ENCODE results near the gene ENTPD8.
A peak's percentile ranks its signal among the peaks of the same experiment; 100 is the strongest.

ENTPD8 gene

DNA sequence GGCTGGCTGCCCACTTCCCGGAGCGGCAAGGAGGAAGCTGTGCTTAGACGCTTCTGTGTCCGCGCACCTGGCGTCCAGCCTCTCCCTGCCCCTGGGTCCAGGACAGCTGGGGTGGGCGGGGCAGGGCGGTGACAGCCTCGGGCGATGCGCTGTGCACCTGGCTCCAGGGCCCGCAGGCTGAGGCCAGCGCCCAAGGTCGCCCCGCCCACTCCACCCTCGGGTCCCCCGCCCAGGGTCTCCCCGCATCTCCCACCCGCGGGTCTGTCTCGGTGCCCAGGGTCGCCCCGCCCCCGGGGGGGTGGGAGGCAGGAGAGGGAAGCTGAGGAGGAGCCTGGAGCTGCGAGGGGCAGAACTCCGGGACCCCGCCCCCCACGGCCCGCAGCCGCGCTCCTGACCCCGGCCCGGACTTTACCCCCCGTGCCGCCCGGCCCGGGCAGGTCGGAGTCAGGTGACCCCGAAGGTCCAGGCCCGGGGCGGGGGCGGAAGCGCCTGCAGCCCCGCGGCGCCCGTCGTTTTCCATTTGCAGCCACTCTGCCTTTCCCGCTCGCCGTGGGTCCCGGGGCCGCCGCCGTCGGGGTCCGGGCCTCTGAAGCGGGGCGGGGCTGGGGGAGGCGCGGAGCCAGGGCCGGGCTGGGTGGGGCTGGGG, at the start of gene ENTPD8:
TSS of gene ENTPD8 (minus strand) at position 69 of the 646 bp plus-strand sequence. CDS start 3,072 bp downstream, outside the sequence.
- DNase-seq: no peak

DNA sequence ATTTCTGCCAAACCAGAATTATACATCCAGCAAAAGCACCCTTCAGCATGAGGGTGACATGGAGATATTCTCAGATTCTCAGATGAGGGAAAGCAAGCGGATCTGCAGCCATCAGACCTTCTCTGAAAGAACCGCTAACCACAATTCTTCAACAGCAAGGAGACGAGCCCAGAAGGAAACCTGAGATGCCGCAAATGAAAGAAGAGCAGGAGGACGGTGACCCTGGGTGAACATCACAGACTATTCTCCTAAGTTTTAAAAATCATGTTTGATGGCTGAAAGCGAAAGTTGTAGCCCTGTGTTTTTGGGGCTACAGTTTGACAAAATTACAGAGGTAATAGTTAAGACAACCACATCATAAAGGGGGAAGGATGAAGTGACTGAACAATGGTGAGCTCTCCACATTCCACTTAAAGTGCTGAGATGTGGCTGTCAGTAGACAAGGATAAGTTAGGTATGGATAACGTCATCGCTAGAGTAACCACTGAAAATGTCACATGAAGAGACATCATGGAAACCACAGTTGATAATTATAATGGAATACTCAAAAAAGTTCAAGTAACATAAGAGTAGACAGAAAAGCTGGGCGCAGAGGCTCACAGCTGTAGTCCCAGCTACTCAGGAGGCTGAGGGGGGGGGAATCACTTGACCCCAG, 49.5 kb upstream of the ENTPD8 start:
- no peak for DNase-seq

DNA sequence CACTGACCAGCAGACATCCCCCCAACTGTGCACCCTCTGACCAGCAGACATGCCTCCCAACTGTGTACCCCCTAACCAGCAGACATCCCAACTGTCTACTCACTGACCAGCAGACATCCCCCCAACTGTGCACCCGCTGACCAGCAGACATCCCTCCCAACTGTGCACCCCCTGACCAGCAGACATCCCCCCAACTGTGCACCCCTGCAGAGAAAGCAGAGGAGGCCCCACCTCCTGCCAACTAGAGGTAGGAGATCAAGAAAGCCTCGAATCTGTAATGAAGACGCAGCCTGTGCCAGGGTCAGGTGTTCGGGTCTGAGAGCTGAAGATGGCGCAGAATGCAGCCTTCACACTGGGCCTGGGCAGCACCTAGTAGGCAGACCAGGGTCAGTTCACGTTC, 47.7 kb upstream of the ENTPD8 start:
- no peak for DNase-seq

DNA sequence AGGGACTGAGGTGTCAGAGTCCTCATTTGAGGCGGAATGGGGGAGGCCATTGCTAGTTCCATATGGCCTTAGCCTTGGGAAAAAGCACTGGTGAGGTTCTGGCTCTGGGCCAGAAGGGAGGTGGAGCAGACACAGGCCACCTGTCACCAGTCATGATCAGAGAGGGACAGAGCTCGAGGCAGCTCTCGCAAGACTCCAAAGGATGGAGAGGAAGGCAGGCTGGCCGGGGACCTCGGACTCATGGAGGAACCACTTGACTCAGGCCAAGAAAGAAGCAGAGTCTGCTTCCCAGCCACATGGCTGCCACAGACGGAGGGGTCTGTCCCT, 47.1 kb upstream of the ENTPD8 start:
- DNase-seq: no peak

DNA sequence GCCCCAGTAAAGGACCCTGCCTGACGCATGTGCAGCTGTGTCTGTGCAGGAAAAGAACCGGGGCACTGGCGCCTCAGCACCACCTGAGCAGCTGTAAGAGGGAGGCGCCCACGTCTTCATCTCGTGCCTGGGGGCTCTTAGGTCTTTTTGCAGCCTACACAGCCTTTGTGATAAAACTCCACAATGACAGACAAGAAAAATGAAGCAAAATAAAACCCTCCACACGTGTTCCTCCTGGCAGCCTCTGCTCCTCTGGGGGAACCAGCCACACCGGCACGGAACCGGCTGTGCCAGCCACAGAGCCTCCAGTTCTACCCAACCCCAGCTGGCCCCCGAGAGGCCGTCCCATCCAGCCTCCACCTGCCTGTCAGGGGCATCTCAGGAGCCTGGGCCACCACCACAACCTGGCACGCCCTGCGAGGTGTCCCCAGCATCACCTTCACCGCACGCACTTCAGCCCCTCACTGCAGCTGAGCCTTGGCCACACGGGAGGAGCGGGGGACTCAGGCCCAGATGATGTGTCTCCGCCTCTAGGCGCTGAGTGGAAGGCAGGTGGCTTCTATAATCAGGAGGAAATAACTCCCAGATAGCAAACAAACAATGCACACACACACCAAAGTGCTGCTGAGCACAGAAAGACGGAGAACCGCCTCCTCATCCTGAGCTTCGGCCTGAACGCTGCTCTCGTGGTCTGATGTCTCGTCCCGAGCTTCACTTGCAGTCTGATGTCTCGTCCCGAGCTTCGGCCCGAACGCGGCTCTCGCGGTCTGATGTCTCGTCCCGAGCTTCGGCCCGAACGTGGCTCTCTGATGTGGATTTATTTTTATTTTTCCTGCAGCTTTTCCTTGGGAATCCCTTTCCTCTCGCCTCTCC, 46.5 kb upstream of the ENTPD8 start:
- no peak for DNase-seq

DNA sequence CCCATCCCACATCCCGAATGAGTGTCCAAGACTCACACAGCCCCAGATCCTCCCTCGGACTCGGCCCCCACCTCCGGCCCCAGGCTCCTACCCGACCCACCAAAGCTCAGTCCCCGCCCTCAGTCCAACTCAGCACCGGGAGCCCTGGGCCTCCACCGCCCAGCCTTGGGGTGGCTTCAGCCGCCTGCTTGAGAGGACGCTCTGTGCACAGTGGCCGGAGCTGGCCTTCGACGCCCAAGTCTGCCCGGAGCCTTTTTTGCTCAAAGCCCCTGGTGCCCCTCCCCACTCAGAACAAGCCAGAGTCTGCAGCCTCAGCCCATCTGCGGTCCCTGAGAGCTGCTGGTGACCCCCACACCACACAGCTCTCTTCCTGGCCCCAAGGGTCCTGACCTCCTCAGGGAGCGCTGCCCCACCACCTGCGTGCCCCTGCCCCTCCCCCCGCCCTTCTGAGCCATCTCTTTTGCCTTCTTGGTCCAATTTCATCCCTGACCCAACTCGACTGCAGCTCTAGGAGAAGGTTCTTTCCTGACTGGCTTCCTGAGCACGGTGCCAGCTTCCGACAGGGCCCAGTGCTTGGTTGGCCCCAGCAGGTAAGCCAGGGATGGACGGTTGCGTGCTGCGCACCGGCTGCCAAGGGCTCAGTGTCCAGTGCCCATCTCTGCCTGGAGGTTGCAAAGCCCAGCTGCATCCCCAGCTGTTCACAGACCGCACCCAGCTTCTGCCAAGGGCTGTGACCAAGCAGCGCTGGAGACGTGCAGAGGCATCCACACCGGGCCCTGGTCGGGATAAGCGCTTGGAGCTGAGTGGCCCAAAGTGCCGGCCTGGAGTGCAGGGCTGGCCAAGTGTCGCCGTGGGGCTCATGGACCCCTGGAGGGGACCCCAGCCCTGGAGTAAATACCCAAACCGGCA, 45.6 kb upstream of the ENTPD8 start:
- no peak for DNase-seq

DNA sequence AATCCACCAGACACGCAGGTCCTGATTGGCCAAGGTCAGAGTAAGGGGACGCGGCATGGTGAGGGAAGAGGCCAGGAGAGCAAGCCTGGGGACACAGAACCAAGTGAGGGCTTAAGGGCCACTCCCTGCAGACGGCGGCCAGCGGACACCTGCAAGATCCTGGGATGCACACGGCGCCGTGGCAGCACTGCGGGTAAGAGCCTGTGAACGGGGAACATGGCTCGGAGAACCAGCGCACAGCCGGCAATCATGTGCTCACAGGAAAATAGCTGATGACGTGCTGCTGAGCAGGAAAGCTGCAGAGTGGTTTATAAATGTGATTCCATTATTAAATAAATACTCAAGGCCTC, 45.0 kb upstream of the ENTPD8 start:
- no peak for DNase-seq

GRCh38 chr9:137485343-137486140, 44.4 kb upstream of the ENTPD8 start:
- DNase-seq: no peak

DNA sequence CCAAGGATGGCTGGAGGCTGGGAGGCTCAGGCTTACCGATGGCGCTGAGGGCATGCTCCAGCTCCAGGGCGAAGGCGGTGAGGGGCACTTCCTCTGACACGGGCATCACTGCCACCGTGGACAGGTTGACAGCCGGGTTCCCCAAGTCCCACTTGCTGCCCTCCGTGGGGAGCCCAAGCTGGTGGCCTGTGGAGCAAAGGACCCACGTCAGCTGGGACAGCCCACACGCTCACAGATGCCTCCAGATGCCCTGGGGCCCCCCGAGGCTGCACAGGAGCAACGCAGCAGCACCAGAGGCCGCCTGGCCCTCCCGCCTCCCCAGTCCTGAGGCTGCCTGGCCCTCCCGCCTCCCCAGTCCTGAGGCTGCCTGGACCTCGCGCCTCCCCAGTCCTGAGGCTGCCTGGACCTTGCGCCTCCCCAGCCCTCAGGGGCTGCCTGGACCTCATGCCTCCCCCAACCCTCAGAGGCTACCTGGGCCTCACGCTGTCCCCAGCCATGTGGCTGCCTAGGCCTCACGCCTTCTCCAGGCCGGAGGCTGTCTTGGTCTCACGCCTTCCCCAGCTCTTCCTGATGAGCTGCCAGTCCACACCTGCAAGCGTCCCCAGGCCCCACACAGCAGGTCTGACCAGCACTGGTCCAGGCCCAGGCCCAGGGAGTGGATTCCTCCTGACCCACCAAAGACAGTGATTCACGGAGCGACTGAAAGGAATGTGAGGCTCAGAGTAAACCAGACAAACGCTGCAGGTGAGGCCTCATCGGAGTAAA, 43.6 kb upstream of the ENTPD8 start:
- DNase-seq: no peak

DNA sequence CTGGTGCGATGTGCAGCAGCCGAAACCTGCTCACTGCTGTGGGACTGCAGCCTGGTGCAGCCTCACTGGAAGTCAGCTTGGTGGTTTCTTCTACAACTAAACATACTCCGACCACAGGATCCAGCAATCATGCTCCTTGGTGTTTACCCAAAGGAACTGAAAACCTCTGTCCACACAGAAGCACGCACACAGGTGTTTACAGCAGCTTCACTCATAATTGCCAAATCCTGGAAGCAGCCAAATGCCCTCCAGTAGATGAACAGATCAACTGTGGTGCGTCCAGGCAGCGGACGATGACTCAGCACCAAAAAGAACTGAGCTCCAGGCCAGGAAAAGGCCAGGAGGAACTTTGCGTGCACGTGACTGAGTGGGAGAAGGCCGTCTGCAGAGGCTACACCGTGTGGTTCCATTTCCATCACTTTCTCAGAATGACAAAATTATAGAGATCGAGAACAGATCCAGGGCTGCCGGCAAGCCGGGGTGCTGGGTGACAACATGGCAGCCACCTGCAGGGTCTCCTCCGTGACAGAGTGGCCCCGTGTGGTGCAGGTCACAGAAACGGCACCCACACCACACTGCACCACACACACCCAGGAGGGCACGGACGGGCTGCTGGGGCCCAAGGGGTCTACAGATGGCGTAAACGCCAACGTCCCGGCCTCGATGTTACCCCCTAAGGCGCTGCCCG, 41.1 kb upstream of the ENTPD8 start:
- peak; percentile 55 for DNase-seq

DNA sequence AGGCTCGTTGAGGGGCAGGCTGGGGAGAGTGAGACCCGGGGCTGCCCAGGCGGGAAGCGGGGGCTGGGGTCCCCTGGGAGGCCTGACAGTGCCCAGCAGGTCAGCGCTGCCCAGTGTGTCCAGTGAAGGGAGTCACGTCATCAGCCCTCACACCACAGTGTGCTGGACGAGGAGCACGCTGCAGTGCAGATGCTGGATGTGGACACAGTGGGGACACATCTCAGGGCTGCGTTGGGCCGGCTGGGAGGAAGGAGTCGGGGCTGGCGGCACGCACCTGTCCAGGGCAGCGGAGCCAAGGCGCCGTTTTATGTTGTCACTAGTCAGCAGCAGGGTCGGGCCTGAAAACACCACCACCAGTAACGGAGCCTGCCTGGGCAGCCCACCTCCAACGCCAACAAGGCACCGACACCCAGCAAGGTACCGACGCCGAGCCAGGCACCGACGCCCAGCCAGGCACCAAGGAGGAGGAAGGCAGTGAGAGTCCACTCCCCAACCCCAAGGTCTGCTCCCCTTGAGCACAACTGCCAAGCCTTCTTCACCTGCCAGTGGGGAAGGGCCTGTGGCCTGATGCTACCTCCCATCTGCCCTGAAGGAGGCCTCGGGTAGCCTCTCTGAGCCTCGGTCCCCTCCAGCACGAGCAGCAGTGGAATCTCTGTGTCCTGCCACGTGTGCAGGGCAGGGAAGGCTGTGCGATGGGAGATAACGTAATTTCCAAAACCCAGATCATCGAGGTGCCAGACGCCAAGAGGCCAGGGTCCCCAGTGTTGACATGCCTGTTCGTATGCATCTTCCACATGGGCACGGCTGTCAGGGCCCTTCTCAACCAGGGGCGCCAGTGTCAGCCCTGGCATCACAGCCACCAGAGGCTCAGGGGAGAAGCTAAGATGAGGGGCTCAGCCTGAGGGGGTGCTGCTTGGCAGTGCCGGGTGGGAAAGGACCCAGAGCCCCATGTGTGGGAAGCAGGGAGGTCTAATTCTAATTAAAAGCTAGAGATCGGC, 39.8 kb upstream of the ENTPD8 start:
- DNase-seq: no peak

DNA sequence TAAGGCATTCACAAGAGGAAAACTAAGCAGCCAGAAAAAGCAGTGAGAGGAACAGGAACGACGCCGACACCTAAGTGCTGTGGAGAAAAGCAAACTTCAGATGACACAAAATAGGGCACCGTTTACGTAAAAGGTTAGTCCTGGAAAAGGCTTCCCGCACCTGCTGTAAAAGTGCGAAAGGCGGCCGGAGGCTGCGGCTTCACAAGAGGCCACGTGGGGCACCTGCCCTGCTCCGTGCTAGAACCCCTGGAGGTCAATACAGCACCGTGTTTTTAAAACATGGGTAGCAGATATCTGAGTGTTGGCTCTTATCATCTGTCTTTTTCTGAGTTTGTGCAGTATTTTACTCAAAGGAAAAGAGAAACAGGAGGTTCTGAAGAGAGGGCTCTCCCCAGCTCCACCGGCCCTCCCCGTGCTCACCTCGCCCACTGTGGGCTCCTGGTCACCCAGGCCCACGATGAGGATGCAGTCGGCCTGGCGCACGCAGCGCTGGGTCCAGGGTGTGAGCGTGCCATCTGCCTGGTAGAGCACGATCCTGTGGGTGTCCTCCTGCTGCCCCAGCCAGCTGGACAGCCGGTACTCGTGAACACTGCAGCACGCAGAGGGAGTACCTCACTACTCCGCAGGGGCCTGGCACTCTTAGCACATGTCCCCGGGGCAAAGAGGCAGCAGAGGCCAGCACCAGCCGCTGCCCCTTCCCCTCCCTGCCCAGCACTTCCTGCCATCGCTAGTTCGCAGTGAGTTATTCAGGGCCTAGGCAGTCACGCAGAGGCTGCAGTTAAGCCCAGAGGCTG, 38.9 kb upstream of the ENTPD8 start:
- no peak for DNase-seq

GRCh38 chr9:137478962-137479861, 38.1 kb upstream of the ENTPD8 start:
- DNase-seq: no peak

GRCh38 chr9:137478613-137478961, 37.4 kb upstream of the ENTPD8 start:
- DNase-seq: no peak

- no peak for DNase-seq
Observed at GRCh38 chr9:137477778-137478612, 36.8 kb upstream of the ENTPD8 start.

GRCh38 chr9:137476856-137477255, 35.7 kb upstream of the ENTPD8 start:
- no peak for DNase-seq

DNA sequence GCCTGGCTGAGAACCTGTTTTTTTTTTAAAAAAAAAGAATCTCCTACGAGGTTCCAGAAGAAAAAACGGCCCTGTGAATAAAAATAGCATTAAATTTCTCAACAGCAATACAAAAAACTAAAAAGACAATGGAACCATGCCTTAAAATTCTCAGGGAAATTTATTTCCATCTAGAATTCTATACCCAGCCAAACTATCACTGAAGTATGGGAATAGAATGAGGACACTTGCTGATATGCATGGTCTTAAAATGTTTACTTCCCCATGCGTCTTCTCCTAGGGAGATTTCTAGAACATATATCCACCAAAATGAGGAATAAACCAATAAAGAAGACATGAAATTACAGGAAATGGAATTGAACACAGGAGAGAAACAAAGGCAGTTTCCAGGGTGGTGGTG, 34.5 kb upstream of the ENTPD8 start:
- DNase-seq: no peak

Data from GF-D8 (cell line).